HG03135 (cell line): ENCODE measurements around the gene ZSWIM3.
A peak's percentile ranks its signal among the peaks of the same experiment; 100 is the strongest.
"Not testable (repeated sequence)": the region's sequence is repeated elsewhere in the genome, so short reads cannot be mapped to it uniquely, and the experiment has no call there.

Experiments
- ATAC-seq: cut with Tn5 transposase; IDR thresholded peaks from one replicate; pipeline ENCODE4 v1.9.1; 2021; ENCODE audit warnings: mild to moderate bottlenecking, moderate library complexity; ENCODE audit not compliant: unreplicated experiment

ZSWIM3 gene

GRCh38 chr20:45859916-45860315 lies 2.5 kb downstream of the ZSWIM3 start:
- no peak for ATAC-seq

- no peak for ATAC-seq
These were observed 3.3 kb downstream of the ZSWIM3 start for GRCh38 chr20:45860560-45861220.

DNA sequence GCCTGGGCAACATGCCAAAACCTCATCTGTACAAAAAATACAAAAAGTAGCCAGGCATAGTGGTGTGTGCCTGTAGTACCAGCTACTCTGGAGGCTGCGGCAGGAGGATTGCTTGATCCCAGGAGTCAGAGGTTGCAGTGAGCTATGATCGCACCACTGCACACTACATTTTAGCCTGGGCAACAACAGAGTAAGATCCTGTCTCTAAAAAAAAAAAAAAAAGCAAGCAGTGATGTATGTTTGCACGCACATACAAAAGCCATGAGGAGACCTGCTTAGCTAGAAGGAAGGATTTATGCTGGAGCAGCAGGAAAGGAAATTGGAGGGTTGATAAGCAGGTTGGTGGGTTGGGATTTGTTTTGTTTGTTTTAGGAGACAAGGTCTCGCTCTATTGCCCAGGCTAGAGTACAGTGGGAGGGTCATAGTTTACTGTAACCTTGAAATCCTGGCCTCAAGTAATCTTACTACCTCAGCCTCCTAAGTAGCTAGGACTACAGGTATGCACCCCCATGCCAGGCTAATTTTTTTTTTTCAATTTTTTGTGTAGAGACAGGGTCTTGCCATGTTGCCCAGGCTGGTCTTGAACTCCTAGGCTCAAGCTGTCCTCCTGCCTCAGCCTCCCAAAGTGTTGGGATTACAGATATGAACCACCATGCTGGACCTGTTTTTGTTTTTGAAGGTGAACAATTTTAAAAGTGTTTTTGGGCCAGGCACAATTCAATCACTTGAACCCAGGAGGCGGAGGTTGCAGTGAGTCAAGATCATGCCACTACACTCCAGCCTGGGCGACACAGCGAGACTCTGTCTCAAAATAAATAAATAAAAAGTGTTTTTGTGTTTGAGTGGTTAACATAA lies 4.0 kb downstream of the ZSWIM3 start:
- ATAC-seq = no peak

DNA sequence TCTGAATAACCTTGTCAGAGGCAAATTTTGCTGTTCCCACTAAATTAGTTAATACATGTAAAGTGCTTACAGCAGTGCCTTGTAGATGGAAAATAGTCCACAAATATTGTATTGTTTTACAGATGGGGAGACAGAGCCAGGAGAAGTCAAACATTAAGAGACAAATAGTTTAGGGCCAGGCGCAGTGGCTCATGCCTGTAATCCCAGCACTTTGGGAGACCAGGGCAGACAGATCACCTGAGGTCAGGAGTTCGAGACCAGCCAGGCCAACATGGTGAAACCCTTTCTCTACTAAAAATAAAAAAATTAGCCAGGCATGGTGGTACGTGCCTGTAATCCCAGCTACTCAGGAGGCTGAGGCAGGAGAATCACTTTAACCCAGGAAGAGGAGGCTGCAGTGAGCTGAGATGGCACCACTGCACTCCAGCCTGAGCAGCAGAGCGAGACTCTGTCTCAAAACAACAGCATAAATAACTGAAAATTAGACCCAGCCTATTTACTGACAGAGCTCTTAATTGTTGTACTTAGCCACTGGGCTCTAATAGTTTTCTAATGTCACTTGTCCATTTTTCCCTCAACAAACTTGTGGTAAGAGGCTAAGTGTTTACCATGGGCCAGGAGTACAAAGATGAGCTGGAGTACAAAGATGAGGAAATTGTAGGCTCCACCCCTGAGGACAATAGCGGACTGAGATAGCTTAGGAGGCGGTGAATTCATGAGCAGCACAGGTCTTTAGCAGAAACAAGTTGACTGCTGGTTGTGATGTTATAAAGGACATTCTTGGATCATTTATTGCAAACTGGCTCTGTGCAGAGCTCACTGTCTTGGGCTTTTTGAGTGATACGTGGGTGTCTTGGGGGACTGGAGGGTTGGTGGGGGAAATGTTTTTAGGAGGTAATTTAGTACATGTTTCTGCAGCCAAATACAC lies 6.4 kb downstream of the ZSWIM3 start:
- no peak for ATAC-seq

GRCh38 chr20:45866454-45866853 lies 9.0 kb downstream of the ZSWIM3 start:
- ATAC-seq = no peak

DNA sequence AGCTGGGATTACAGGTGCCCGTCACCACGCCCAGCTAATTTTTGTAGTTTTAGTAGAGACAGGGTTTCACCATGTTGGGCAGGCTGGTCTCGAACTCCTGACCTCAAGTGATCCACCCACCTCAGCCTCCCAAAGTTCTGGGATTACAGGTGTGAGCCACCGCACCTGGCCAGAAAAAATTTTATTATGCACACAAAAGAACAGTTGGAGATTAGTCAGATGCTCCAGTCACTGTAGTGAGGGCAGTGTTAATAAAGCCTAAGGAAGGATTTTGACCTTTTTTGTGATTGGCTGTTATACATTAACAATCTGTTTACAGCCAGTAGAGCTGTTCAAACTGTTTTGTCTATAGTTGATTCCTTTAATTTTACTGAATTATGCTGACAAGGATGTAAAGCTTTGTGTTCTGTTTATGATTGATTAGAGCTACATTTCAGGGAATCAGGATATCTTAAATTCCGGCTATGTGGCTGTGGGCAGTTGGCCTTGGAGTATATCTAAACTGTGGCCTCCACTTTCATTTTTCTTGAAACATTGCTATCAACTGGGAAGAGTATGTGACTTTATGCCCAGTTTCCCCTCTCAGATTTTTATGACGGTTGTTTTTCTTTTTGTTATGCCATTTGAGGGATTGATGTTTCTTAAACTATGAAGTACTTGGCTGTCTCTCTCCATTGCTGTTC lies 9.9 kb downstream of the ZSWIM3 start:
- no peak for ATAC-seq

- ATAC-seq = no peak
These were observed 10.4 kb downstream of the ZSWIM3 start for GRCh38 chr20:45867819-45868176.

DNA sequence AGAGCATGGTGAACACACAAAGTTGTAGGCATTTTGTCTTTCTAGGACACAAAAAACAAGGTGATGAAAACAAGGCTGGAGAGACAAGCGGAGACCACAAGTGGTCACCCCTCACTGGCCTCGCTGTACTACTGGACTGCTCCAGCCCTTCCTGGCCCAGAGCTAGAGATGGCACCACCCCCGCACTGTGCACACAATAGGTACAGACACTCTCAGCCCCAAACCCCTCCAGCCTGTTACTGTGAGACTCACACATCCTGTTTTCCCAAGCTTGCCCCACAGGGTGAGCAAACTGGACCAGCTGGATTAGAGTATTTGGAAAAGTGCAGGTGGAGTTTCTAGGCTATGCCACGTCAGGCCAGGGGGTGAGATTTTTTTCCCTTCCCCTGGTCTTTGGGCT lies 15.2 kb downstream of the ZSWIM3 start:
- no peak for ATAC-seq

DNA sequence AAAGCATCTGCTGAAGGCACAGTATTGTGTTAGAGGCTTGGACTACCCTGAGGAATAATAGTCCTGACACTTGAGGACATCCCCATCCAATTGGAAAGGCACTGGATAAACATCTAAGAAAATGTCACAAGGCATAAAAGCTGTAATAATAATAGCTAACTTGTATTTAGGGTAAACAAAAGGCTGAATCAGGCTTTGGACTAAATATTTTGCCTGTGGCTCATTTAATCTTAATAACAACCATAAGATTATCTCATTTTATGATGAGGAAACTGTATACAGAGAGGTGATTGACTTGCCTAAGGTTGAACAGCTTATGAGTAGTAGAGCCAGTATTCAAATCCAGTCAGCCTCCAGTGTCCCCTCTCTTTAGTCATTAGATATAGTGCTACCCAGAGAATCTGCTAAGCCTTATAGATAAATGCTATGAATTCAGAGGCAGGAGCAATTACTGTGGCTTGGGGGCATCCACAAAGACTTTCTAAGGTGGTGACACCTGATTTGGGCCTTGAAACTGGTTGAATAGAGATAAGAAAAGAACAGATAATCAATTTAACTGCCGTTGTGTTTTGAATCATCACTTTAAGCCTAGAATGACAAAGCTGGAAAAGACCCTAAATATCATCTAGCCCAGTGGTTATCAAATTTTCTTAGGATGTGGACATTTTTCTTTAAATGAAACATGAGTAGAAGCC lies 16.1 kb downstream of the ZSWIM3 start:
- ATAC-seq = no peak

- not testable (repeated sequence) for ATAC-seq
These were observed 16.7 kb downstream of the ZSWIM3 start for GRCh38 chr20:45874104-45874481.

GRCh38 chr20:45874576-45874975 lies 17.2 kb downstream of the ZSWIM3 start:
- no peak for ATAC-seq

DNA sequence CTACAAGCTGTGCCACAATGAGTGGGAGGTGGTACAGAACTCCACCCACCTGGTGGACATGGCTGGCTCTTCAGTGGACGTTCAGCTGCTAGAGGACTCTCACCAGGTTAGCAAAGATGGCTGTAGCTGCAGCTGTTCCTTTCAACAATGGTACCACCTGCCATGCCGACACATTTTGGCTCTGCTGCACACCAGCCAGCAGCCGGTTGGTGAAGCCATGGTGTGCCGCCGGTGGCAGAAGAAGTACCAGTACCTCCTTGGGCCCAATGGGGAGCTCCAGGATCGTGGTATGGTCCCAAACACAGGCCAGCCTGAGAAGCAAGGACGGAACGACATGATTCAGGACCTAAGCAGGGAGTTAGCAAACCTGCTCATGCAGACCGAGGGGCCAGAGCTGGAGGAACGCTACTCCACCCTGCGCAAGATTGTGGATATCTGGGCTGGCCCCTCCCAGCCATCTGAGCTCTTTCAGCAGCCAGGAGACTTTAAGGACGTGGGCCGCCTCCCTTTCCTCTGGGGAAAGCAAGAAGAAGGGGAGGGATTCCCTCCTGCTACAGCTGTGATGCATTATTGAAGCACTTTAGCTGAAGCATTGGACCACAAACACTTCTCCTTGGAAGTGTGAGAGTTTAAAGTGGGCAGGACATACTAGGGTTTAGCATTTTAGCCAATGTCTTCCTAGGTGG lies 20.8 kb downstream of the ZSWIM3 start:
- ATAC-seq = no peak

DNA sequence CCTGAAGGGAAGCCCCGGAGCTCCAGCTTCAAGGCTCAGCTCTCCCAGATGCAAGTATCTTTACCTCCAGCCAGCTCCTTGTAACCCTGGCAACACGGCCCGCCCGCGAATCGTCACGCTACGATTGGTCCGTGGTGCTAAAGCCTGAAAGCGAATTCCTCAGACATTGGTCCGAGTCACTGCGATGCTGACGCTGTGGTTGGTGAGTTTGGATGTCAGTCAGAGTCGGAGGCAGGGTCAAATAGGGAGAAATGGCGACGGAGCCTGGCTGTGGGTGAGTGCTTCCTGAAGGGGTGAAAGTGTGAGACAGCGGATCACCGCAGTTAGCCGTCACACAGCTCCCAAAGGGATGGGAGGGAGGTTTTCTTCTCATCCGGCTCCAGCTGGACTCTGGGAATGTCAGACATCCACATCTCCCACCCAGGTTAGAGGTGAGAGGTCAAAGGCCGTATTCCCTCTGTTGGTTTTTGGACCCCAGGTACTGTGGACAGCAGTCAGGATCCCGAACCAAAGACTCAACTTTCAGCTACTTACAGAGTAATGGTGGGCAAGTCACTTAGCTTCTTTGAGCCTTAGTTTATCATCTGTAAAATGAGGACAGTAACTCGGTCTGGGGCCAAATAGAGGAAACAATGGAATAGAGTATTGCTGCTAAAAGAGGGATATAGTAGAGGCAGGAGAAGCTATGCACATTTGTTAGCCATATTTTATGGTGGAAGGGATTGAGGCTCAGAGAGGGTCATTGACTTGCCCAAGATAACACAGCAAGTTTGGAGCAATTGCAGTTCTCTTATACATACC lies 23.8 kb downstream of the ZSWIM3 start, which contains the start of gene ZSWIM1:
ZSWIM1 (plus strand) TSS at position 240 of the 801 bp plus-strand sequence. CDS start 1,366 bp downstream, outside the sequence.
- ATAC-seq = peak; percentile 97

- ATAC-seq = no peak
These were observed 25.2 kb downstream of the ZSWIM3 start for GRCh38 chr20:45882469-45883099.

DNA sequence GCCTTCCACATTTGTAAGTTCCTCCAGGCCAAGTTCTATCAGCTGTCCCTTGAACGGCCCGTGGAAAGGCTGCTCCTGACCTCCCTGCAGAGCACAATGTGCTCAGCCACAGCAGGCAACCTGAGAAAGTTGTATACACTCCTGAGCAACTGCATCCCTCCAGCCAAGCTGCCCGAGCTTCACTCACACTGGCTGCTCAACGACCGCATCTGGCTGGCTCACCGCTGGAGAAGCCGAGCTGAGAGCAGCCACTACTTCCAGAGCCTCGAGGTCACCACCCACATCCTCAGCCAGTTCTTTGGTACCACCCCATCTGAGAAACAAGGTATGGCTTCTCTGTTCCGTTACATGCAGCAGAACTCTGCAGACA lies 25.7 kb downstream of the ZSWIM3 start:
- no peak for ATAC-seq

GRCh38 chr20:45886590-45887345 lies 29.4 kb downstream of the ZSWIM3 start:
- no peak for ATAC-seq

DNA sequence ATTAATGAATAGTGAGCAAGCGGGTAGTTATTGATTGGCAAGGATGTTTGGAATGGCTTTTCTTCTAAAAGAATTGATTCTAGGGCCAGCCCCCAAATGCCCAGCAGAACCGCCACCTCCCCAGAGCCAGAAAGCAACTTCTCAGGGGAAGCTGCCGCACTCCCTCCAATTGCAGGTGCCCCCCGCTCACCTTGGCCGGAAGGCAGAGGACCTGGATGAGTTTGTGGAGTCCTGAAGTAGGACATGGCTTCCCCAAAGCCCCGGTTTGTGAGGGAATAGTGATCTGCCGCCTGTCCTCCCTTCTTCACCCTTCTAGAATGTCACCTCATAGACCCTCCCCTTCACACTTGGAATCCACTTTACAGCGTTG lies 29.9 kb downstream of the ZSWIM3 start, which contains the start of gene SPATA25:
SPATA25 (minus strand) TSS at position 277 of the 370 bp plus-strand sequence; CDS start at position 245, 32 bp downstream.
- ATAC-seq = no peak
